Measurements from ENCODE around the gene CNNM2. TPM values are rescaled to one million over a fixed set of nuclear protein-coding genes. Genes with fewer than 3 reads are reported as not detected.

Gene CNNM2
- total and polyA plus RNA-seq, 7 donors = 0.49 to 2.6 (median 1.3) TPM

GRCh38 chr10:103095005-103095404 lies 176.9 kb downstream of the CNNM2 start:
- intact Hi-C loops (cut with DNase I) = loop anchor here (5.0 to 10.0 kb wide), 2 partner anchors 147 to 230 kb away; no protein-coding TSS in a partner anchor
- ATAC-seq = no peak
- TF ChIP-seq CTCF (IDR thresholded peaks at IDR 0.05) = no peak
- no peak for DNase-seq
- Histone ChIP-seq H3K4me1 (no peaks in the 10 kb centered on the region), H3K27ac (no peak overlapping the region), H3K36me3 (ENCODE audit: insufficient read depth in 1 of 2, low read depth in 1 of 2) (peaks cover 17 to 100% of the 10 kb centered on the region in 2 donors), H3K9me3 (no peaks in the 10 kb centered on the region), H3K4me3 (no peak overlapping the region), H3K27me3 (ENCODE audit: insufficient read depth in 3 of 3, low read length in 2 of 3) (no peaks in the 10 kb centered on the region)

- Histone ChIP-seq H3K27me3 (ENCODE audit: insufficient read depth in 3 of 3, low read length in 2 of 3) (no peaks in the 10 kb centered on the region), H3K9me3 (no peaks in the 10 kb centered on the region), H3K4me1 (no peaks in the 10 kb centered on the region), H3K36me3 (ENCODE audit: insufficient read depth in 1 of 2, low read depth in 1 of 2) (peaks cover 12 to 100% of the 10 kb centered on the region in 2 donors), H3K4me3 (no peak overlapping the region), H3K27ac (no peak overlapping the region)
- WGBS, 3 donors = 81 to 87% (median 84%) methylated on average over 3 of the region's 3 CpGs
- intact Hi-C loops (cut with DNase I) = loop anchor here (5.0 to 10.0 kb wide), 2 partner anchors 146 to 229 kb away; no protein-coding TSS in a partner anchor
- DNase-seq (no peak), ATAC-seq (no peak)
- TF ChIP-seq CTCF (IDR thresholded peaks at IDR 0.05) = no peak
Observed at GRCh38 chr10:103096130-103096529, 178.0 kb downstream of the CNNM2 start.

- no peak overlapping the region for H3K4me3 ChIP-seq
- no peak for TF ChIP-seq CTCF (IDR thresholded peaks at IDR 0.05)
- ATAC-seq (no peak), DNase-seq (no peak)
- H3K36me3 ChIP-seq (ENCODE audit: insufficient read depth in 1 of 2, low read depth in 1 of 2) = peaks cover 0 to 100% of the 10 kb centered on the region in 2 donors
- intact Hi-C loops (cut with DNase I) = loop anchor here (5.0 to 10.0 kb wide), 2 partner anchors 144 to 227 kb away; no protein-coding TSS in a partner anchor
- no peak overlapping the region for H3K27ac ChIP-seq
- H3K27me3 ChIP-seq (ENCODE audit: insufficient read depth in 3 of 3, low read length in 2 of 3) = no peaks in the 10 kb centered on the region
- no peaks in the 10 kb centered on the region for H3K9me3 ChIP-seq
- peaks cover 7% of the 10 kb centered on the region for H3K4me1 ChIP-seq
Observed at GRCh38 chr10:103098240-103098639, 180.1 kb downstream of the CNNM2 start.

GRCh38 chr10:103100620-103101019 lies 182.5 kb downstream of the CNNM2 start:
- DNase-seq = no peak
- WGBS, 3 donors = 65 to 83% (median 74%) methylated on average over 2 of the region's 2 CpGs
- no peaks in the 10 kb centered on the region for H3K9me3 ChIP-seq
- intact Hi-C loops (cut with DNase I) = no loop called here
- peaks cover 20% of the 10 kb centered on the region for H3K4me1 ChIP-seq
- no peak for ATAC-seq
- no peak for TF ChIP-seq CTCF (IDR thresholded peaks at IDR 0.05)
- no peaks in the 10 kb centered on the region for H3K27me3 ChIP-seq (ENCODE audit: insufficient read depth in 3 of 3, low read length in 2 of 3)
- no peak overlapping the region for H3K4me3 ChIP-seq
- peaks cover 0 to 100% of the 10 kb centered on the region in 2 donors for H3K36me3 ChIP-seq (ENCODE audit: insufficient read depth in 1 of 2, low read depth in 1 of 2)
- H3K27ac ChIP-seq = no peak overlapping the region

- ATAC-seq = peak; percentile 47 to 82 (median 74)
- DNase-seq = no peak
- Histone ChIP-seq H3K4me3 (no peak overlapping the region), H3K36me3 (ENCODE audit: insufficient read depth in 1 of 2, low read depth in 1 of 2) (peaks cover 0 to 95% of the 10 kb centered on the region in 2 donors), H3K27ac (peak overlapping the region; percentile 47), H3K27me3 (ENCODE audit: insufficient read depth in 3 of 3, low read length in 2 of 3) (no peaks in the 10 kb centered on the region), H3K9me3 (no peaks in the 10 kb centered on the region), H3K4me1 (peaks cover 35% of the 10 kb centered on the region)
- 45 to 71% (median 53%) methylated on average over 3 of the region's 3 CpGs for WGBS, 3 donors
- intact Hi-C loops (cut with DNase I) = no loop called here
- TF ChIP-seq CTCF (IDR thresholded peaks at IDR 0.05) = no peak
Observed at GRCh38 chr10:103102195-103102594, 184.1 kb downstream of the CNNM2 start.
